Karpas-422 (cell line): Measurements from ENCODE around the gene CFDP1. TPM values are rescaled to one million over a fixed set of nuclear protein-coding genes. Genes with fewer than 3 reads are reported as not detected.
A peak's percentile ranks its signal among the peaks of the same experiment; 100 is the strongest.

Source experiments
- DNase-seq: peaks from one replicate; pipeline ENCODE4 v3.0.0-alpha.2; 2015
- H2AFZ ChIP-seq: fragments of 200-600 bp; sonication (generic); 2 replicates; pipeline ENCODE4 v1.6.1; 2014; ENCODE audit warnings: antibody characterized with exemption, low read length, mixed read lengths
- H3K27ac ChIP-seq: fragments of 200-600 bp; sonication (generic); 2 replicates; pipeline ENCODE4 v1.5.1; 2014; ENCODE audit warnings: mild to moderate bottlenecking, low read length, moderate library complexity
- H3K27me3 ChIP-seq: fragments of 200-600 bp; sonication (generic); 2 replicates; pipeline ENCODE4 v1.6.1; 2014; ENCODE audit warnings: low read length, mixed read lengths
- H3K36me3 ChIP-seq: fragments of 200-600 bp; sonication (generic); 2 replicates; pipeline ENCODE4 v1.6.1; 2014; ENCODE audit warnings: low read length, mixed read lengths; ENCODE audit not compliant: insufficient read depth
- H3K4me1 ChIP-seq: fragments of 200-600 bp; sonication (generic); 2 replicates; pipeline ENCODE4 v1.6.1; 2014; ENCODE audit warnings: mild to moderate bottlenecking, low read length, mixed read lengths
- H3K4me2 ChIP-seq: fragments of 200-600 bp; sonication (generic); 2 replicates; pipeline ENCODE4 v1.6.1; 2014; ENCODE audit warnings: low read length, low read depth, mild to moderate bottlenecking; ENCODE audit not compliant: poor library complexity, severe bottlenecking
- H3K4me3 ChIP-seq: fragments of 200-600 bp; sonication (generic); 2 replicates; pipeline ENCODE4 v1.5.1; 2014; ENCODE audit warnings: mild to moderate bottlenecking, antibody characterized with exemption, low read length, mixed read lengths
- H3K79me2 ChIP-seq: fragments of 200-600 bp; sonication (generic); 2 replicates; pipeline ENCODE4 v1.6.1; 2014; ENCODE audit warnings: mild to moderate bottlenecking, low read length, mixed read lengths
- H3K9ac ChIP-seq: fragments of 200-600 bp; sonication (generic); 2 replicates; pipeline ENCODE4 v1.6.0; 2014; ENCODE audit warnings: low read length
- H3K9me2 ChIP-seq: fragments of 200-600 bp; sonication (generic), shearing (Covaris generic); replicated peaks from 2 replicates; pipeline ENCODE4 v1.6.0; 2014; ENCODE audit warnings: mild to moderate bottlenecking, low read length, moderate library complexity; ENCODE audit not compliant: insufficient read depth
- H3K9me3 ChIP-seq: fragments of 300-700, 200-600 bp; sonication (generic); 2 replicates; pipeline ENCODE4 v1.6.1; 2014; ENCODE audit warnings: low read length, mixed read lengths
- H4K20me1 ChIP-seq: fragments of 200-600 bp; sonication (generic); 2 replicates; pipeline ENCODE4 v1.6.1; 2014; ENCODE audit warnings: mild to moderate bottlenecking, antibody characterized with exemption, low read length, low read depth; ENCODE audit not compliant: insufficient read depth
- total RNA-seq: library from RNA; depleted of rRNA; stranded (reverse); fragments of >200 nt; shearing (Covaris generic); gene quantifications from 2 replicates; pipeline ENCODE4 v1.2.3, GENCODE V29; 2014; ENCODE audit warnings: low replicate concordance; rRNA removed

The CFDP1 gene
- 33.5 and 64.0 TPM in 2 replicates for total RNA-seq

DNA sequence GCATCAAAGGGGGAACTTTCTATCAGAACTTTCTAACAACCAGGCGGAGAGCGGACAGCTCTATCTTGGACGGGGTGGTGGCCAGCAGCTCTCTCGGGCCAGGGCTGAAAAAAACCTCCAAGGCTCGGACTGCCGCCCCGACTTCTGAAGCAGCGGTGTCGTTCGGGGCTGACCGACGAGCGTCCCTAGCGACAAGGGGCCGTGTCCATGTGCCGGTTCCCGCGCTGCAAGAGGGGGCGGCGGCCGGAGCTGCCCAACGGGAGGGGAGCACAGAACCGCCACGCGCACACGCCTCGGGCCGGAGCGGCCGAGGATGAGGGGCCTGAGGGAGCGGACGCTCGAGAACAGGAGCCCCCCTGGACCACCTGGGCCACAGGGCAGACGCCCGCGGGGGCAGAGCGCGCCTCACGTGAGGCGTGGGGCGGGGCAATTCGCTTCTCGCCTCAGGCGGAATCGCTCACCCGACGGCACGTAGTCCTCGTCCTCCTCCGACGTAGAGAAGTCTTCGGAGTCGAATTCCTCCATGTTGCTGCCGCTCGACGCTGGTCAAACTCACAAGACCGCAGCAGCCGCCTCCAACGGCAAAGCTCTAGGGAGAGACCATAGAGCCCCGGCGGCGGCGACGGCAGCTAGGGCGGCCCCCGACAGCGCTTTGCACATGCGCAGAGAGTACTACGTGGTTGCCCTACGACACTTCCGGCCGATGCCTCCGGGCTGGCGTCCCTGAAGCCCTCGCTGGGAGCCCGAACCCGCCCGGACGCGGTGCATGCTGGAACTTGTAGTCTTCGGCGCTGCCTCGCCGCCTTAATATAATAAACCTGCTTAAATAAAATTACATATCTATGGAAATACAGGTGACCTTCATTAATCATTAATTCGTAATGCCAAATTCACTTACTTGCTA, at the start of gene CFDP1:
TSS of gene CFDP1 (minus strand) at position 676 of the 904 bp plus-strand sequence. CDS start at position 525, 151 bp downstream.
- Histone ChIP-seq H3K4me1 (peaks cover 17% of the 10 kb centered on the region), H3K79me2 (peaks cover 52% of the 10 kb centered on the region), H4K20me1 (no peaks in the 10 kb centered on the region), H3K9me3 (no peaks in the 10 kb centered on the region), H3K36me3 (no peaks in the 10 kb centered on the region), H2AFZ (peak within 1 kb of the TSS; percentile 96), H3K4me3 (peak within 1 kb of the TSS; percentile 73), H3K9ac (peak within 1 kb of the TSS; percentile 74), H3K27me3 (no peaks in the 10 kb centered on the region), H3K27ac (peak within 1 kb of the TSS; percentile 47), H3K4me2 (peak within 1 kb of the TSS; percentile 72), H3K9me2 (no peaks in the 10 kb centered on the region)
- peak; percentile 98 for DNase-seq

GRCh38 chr16:75482434-75483205, 49.3 kb upstream of the CFDP1 start:
- no peaks in the 10 kb centered on the region for H3K9me2 ChIP-seq
- H3K27me3 ChIP-seq, result no peaks in the 10 kb centered on the region
- H3K79me2 ChIP-seq, result no peaks in the 10 kb centered on the region
- no peaks in the 10 kb centered on the region for H3K36me3 ChIP-seq
- peaks cover 7% of the 10 kb centered on the region for H3K4me1 ChIP-seq
- no peak overlapping the region for H3K9ac ChIP-seq
- no peak overlapping the region for H3K4me3 ChIP-seq
- H4K20me1 ChIP-seq, result no peaks in the 10 kb centered on the region
- no peak for DNase-seq
- H3K9me3 ChIP-seq, result no peaks in the 10 kb centered on the region
- H2AFZ ChIP-seq, result no peak overlapping the region
- H3K4me2 ChIP-seq, result no peak overlapping the region
- H3K27ac ChIP-seq, result no peak overlapping the region

- Histone ChIP-seq H3K9me3 (no peaks in the 10 kb centered on the region), H3K27ac (no peak overlapping the region), H3K79me2 (no peaks in the 10 kb centered on the region), H3K4me3 (no peak overlapping the region), H3K4me1 (peaks cover 14% of the 10 kb centered on the region), H2AFZ (no peak overlapping the region), H3K27me3 (no peaks in the 10 kb centered on the region), H3K36me3 (no peaks in the 10 kb centered on the region), H4K20me1 (no peaks in the 10 kb centered on the region), H3K9me2 (no peaks in the 10 kb centered on the region), H3K4me2 (no peak overlapping the region), H3K9ac (no peak overlapping the region)
- no peak for DNase-seq
These were observed 48.2 kb upstream of the CFDP1 start for GRCh38 chr16:75481475-75481874.

- DNase-seq, result no peak
- no peaks in the 10 kb centered on the region for H3K79me2 ChIP-seq
These were observed 46.2 kb upstream of the CFDP1 start for GRCh38 chr16:75479421-75479990.

DNA sequence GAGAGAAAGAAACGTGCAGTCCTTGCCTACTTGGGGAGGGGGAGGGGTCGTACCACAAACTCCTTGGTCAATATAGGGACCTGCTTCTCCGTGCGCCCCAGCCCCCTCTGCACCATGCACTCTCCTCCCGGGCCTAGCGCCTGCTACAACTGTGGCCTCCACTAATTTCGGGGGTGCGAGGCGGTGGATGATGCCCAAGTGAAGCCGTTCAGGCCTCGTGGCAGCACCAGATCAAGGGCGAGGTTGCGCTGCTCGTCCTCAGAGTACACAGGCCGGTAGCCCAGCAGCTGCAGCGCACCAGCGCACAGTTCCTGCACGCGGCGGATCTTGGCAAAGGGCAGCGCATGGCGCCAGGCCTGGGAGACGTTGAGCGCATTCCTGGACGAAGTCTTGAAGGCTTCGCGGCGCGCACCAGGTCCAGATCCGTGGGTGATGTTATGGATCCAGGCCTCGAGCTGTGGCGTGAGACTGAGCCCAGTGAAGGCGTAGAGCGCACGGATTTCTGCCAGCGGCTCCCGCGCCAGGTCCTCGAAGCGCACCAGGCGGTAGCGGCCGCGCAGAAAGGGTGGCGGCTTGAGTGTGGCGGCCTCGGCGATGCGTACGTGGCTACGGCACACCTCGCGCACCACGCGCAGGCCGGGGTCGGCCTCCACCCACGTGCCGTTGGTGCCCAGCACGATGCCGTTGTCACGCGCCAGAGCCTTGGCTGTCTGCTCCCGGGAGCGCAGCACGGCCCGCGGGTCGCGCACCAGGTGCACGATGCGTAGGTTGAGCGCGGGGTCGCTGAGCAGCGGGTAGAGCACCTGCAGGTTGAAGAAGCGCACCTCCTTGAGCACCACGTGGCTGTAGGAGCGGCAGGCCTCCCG, 45.4 kb upstream of the CFDP1 start:
- no peak overlapping the region for H3K4me2 ChIP-seq
- no peaks in the 10 kb centered on the region for H4K20me1 ChIP-seq
- H3K9ac ChIP-seq, result no peak overlapping the region
- no peaks in the 10 kb centered on the region for H3K9me3 ChIP-seq
- DNase-seq, result no peak
- no peak overlapping the region for H3K4me3 ChIP-seq
- no peaks in the 10 kb centered on the region for H3K9me2 ChIP-seq
- H3K27me3 ChIP-seq, result no peaks in the 10 kb centered on the region
- H2AFZ ChIP-seq, result no peak overlapping the region; the same call in 1 of the 2 replicates
- H3K4me1 ChIP-seq, result peaks cover 14% of the 10 kb centered on the region
- H3K79me2 ChIP-seq, result no peaks in the 10 kb centered on the region
- H3K36me3 ChIP-seq, result no peaks in the 10 kb centered on the region
- no peak overlapping the region for H3K27ac ChIP-seq

More at GRCh38 chr16:75479421-75479990, 46.2 kb upstream of the CFDP1 start:
- no peak overlapping the region for H3K27ac ChIP-seq
- H3K4me1 ChIP-seq, result peaks cover 14% of the 10 kb centered on the region
- H2AFZ ChIP-seq, result no peak overlapping the region
- no peaks in the 10 kb centered on the region for H3K9me3 ChIP-seq
- H3K4me3 ChIP-seq, result no peak overlapping the region
- no peak overlapping the region for H3K9ac ChIP-seq
- H3K4me2 ChIP-seq, result no peak overlapping the region
- H3K36me3 ChIP-seq, result no peaks in the 10 kb centered on the region
- no peaks in the 10 kb centered on the region for H4K20me1 ChIP-seq
- H3K9me2 ChIP-seq, result no peaks in the 10 kb centered on the region
- no peaks in the 10 kb centered on the region for H3K27me3 ChIP-seq

- H3K27me3 ChIP-seq, result no peaks in the 10 kb centered on the region
- no peaks in the 10 kb centered on the region for H3K9me2 ChIP-seq
- no peak for DNase-seq
- no peak overlapping the region for H3K4me2 ChIP-seq
- no peaks in the 10 kb centered on the region for H3K79me2 ChIP-seq
- H3K9me3 ChIP-seq, result no peaks in the 10 kb centered on the region
- no peak overlapping the region for H3K27ac ChIP-seq
- H2AFZ ChIP-seq, result peak overlapping the region; percentile 3; the same call in 1 of the 2 replicates
- H3K4me1 ChIP-seq, result peaks cover 14% of the 10 kb centered on the region
- no peak overlapping the region for H3K9ac ChIP-seq
- H3K36me3 ChIP-seq, result no peaks in the 10 kb centered on the region
- no peak overlapping the region for H3K4me3 ChIP-seq
- no peaks in the 10 kb centered on the region for H4K20me1 ChIP-seq
These were observed 44.6 kb upstream of the CFDP1 start for GRCh38 chr16:75477680-75478473.

DNA sequence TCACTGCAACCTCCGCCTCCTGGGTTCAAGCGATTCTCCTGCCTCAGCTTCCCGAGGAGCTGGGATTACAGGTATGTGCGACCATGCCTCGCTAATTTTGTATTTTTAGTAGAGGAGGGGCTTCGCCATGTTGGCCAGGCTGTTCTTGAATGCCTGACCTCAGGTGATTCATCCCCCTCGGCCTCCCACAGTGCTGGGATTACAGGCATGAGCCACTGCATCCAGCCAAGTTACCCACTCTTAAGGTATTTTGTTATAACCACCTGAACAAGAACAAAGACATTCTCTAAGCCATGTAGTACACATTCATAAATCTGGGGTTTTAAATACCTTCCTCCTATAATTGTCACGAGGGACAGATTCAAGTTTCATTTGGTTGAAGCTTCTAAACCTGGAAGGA, 43.5 kb upstream of the CFDP1 start:
- H3K9ac ChIP-seq, result no peak overlapping the region
- no peaks in the 10 kb centered on the region for H3K79me2 ChIP-seq
- H3K27me3 ChIP-seq, result no peaks in the 10 kb centered on the region
- H3K9me2 ChIP-seq, result no peaks in the 10 kb centered on the region
- H3K4me1 ChIP-seq, result peaks cover 14% of the 10 kb centered on the region
- no peak overlapping the region for H3K4me2 ChIP-seq
- H2AFZ ChIP-seq, result no peak overlapping the region
- no peaks in the 10 kb centered on the region for H3K9me3 ChIP-seq
- H4K20me1 ChIP-seq, result no peaks in the 10 kb centered on the region
- DNase-seq, result no peak
- no peak overlapping the region for H3K4me3 ChIP-seq
- no peak overlapping the region for H3K27ac ChIP-seq
- H3K36me3 ChIP-seq, result no peaks in the 10 kb centered on the region
